H9 (cell line): ENCODE measurements around the gene LMTK2. TPM values are rescaled to one million over a fixed set of nuclear protein-coding genes. Genes with fewer than 3 reads are reported as not detected.

ENCODE experiments used
- DNase-seq: peaks from one replicate; pipeline ENCODE4 v3.0.0-alpha.2; 2017
- H2AFZ ChIP-seq: one replicate; pipeline ENCODE4 v1.6.1; 2013; ENCODE audit warnings: mild to moderate bottlenecking, low read length, control low read depth, moderate library complexity
- H2AK5ac ChIP-seq: 2 replicates; pipeline ENCODE4 v1.6.1; 2013; ENCODE audit warnings: low read length, control low read depth, mixed read lengths; ENCODE audit not compliant: insufficient read length
- H2BK120ac ChIP-seq: one replicate; pipeline ENCODE4 v1.6.1; 2013; ENCODE audit warnings: low read depth, mild to moderate bottlenecking, low read length, control low read depth, inconsistent platforms; ENCODE audit not compliant: poor library complexity, severe bottlenecking
- H2BK12ac ChIP-seq: 2 replicates; pipeline ENCODE4 v1.6.1; 2013; ENCODE audit warnings: low read length, control low read depth, mixed read lengths, low read depth; ENCODE audit not compliant: insufficient read length
- H2BK15ac ChIP-seq: 2 replicates; pipeline ENCODE4 v1.6.1; 2013; ENCODE audit warnings: low read depth, low read length, control low read depth
- H2BK20ac ChIP-seq: one replicate; pipeline ENCODE4 v1.6.1; 2013; ENCODE audit warnings: low read depth, mild to moderate bottlenecking, low read length, control low read depth, inconsistent platforms; ENCODE audit not compliant: poor library complexity, severe bottlenecking
- H2BK5ac ChIP-seq: 2 replicates; pipeline ENCODE4 v1.6.1; 2013; ENCODE audit warnings: low read length, control low read depth, mixed read lengths; ENCODE audit not compliant: insufficient read length
- H3K14ac ChIP-seq: 2 replicates; pipeline ENCODE4 v1.6.1; 2013; ENCODE audit warnings: low read length, control low read depth; ENCODE audit not compliant: insufficient read depth
- H3K18ac ChIP-seq: 2 replicates; pipeline ENCODE4 v1.6.1; 2013; ENCODE audit warnings: low read depth, mild to moderate bottlenecking, mixed read lengths, low read length, control low read depth; ENCODE audit not compliant: insufficient read length
- H3K23ac ChIP-seq: 2 replicates; pipeline ENCODE4 v1.6.1; 2013; ENCODE audit warnings: low read length, control low read depth, mixed read lengths, low read depth; ENCODE audit not compliant: insufficient read length
- H3K23me2 ChIP-seq: 2 replicates; pipeline ENCODE4 v1.6.1; 2013; ENCODE audit warnings: low read depth, mild to moderate bottlenecking, mixed read lengths, low read length, control low read depth; ENCODE audit not compliant: insufficient read length, poor library complexity, severe bottlenecking
- H3K27ac ChIP-seq: 2 replicates; pipeline ENCODE4 v1.5.1; 2013; ENCODE audit warnings: low read length, control low read depth, mixed read lengths, low read depth; ENCODE audit not compliant: insufficient read length
- H3K27me3 ChIP-seq: 2 replicates; pipeline ENCODE4 v1.6.1; 2013; ENCODE audit warnings: low read length, control low read depth, inconsistent platforms; ENCODE audit not compliant: insufficient read depth
- H3K4ac ChIP-seq: 2 replicates; pipeline ENCODE4 v1.6.1; 2013; ENCODE audit warnings: low read depth, mild to moderate bottlenecking, control low read depth, inconsistent platforms, low read length, moderate library complexity
- H3K4me1 ChIP-seq: 2 replicates; pipeline ENCODE4 v1.6.1; 2013; ENCODE audit warnings: low read length, control low read depth, inconsistent platforms; ENCODE audit not compliant: insufficient read depth
- H3K4me2 ChIP-seq: 2 replicates; pipeline ENCODE4 v1.6.1; 2013; ENCODE audit warnings: low read length, control low read depth, mixed read lengths; ENCODE audit not compliant: insufficient read length, insufficient read depth
- H3K56ac ChIP-seq: 2 replicates; pipeline ENCODE4 v1.6.1; 2013; ENCODE audit warnings: low read depth, mild to moderate bottlenecking, mixed read lengths, low read length, control low read depth; ENCODE audit not compliant: insufficient read length
- H3K79me1 ChIP-seq: 2 replicates; pipeline ENCODE4 v1.6.1; 2013; ENCODE audit warnings: low read depth, mild to moderate bottlenecking, moderate library complexity, low read length, control low read depth, inconsistent platforms; ENCODE audit not compliant: insufficient read depth, poor library complexity, severe bottlenecking
- H3K79me2 ChIP-seq: 2 replicates; pipeline ENCODE4 v1.6.1; 2013; ENCODE audit warnings: low read length, control low read depth, inconsistent platforms; ENCODE audit not compliant: insufficient read depth
- H3K9ac ChIP-seq: 2 replicates; pipeline ENCODE4 v1.6.1; 2013; ENCODE audit warnings: low read length, control low read depth, mixed read lengths; ENCODE audit not compliant: insufficient read length; ENCODE audit errors: extremely low read depth
- H3K9me3 ChIP-seq: one replicate; pipeline ENCODE4 v1.6.1; 2013; ENCODE audit warnings: low read depth, low read length, inconsistent platforms; ENCODE audit not compliant: control insufficient read depth
- H3T11ph ChIP-seq: one replicate; pipeline ENCODE4 v1.6.1; 2013; ENCODE audit warnings: mild to moderate bottlenecking, low read length, control low read depth, inconsistent platforms
- H4K20me1 ChIP-seq: one replicate; pipeline ENCODE4 v1.6.1; 2013; ENCODE audit not compliant: control insufficient read depth, insufficient read length, insufficient read depth
- H4K5ac ChIP-seq: 2 replicates; pipeline ENCODE4 v1.6.1; 2013; ENCODE audit warnings: low read depth, mild to moderate bottlenecking, mixed read lengths, low read length, control low read depth; ENCODE audit not compliant: insufficient read length
- H4K8ac ChIP-seq: replicated peaks from 2 replicates; pipeline ENCODE4 v1.6.1; 2013; ENCODE audit warnings: low read length, control low read depth, mixed read lengths, low read depth; ENCODE audit not compliant: insufficient read length
- H4K91ac ChIP-seq: 2 replicates; pipeline ENCODE4 v1.6.1; 2013; ENCODE audit warnings: low read depth, mild to moderate bottlenecking, moderate library complexity, mixed read lengths, low read length, control low read depth; ENCODE audit not compliant: insufficient read length
- H3K27ac Mint-ChIP-seq, 3 experiments: 2 replicates in 2 of 3; 3 replicates in 1 of 3; pipeline ENCODE4 v1.8.0; 2020 to 2021; ENCODE audit warnings: mixed read lengths in 3 of 3, mild to moderate bottlenecking in 1 of 3, moderate library complexity in 1 of 3
- H3K27me3 Mint-ChIP-seq: 2 replicates; pipeline ENCODE4 v1.8.0; 2021; ENCODE audit warnings: low read depth, mild to moderate bottlenecking, moderate library complexity, mixed read lengths
- H3K36me3 Mint-ChIP-seq, 3 experiments: 2 replicates in 2 of 3; 3 replicates in 1 of 3; pipeline ENCODE4 v1.8.0; 2020 to 2021; ENCODE audit warnings: low read depth in 3 of 3, mixed read lengths in 3 of 3; ENCODE audit not compliant: insufficient read depth in 1 of 3
- H3K4me1 Mint-ChIP-seq, 2 experiments: 2 replicates each; pipeline ENCODE4 v1.8.0; 2020; ENCODE audit warnings: mixed read lengths in 2 of 2
- H3K4me3 Mint-ChIP-seq, 2 experiments: 2 replicates in 1 of 2; 3 replicates in 1 of 2; pipeline ENCODE4 v1.8.0; 2020 to 2021; ENCODE audit warnings: mild to moderate bottlenecking in 2 of 2, mixed read lengths in 2 of 2, moderate library complexity in 1 of 2
- H3K9me3 Mint-ChIP-seq, 2 experiments: 2 replicates in 1 of 2; 3 replicates in 1 of 2; pipeline ENCODE4 v1.8.0; 2020; ENCODE audit warnings: mild to moderate bottlenecking in 2 of 2, mixed read lengths in 2 of 2, moderate library complexity in 1 of 2
- CTCF ChIP-seq: fragments of 200-600 bp; sonication (generic); conservative IDR thresholded peaks from 3 replicates; pipeline ENCODE4 v1.8.0; 2021; ENCODE audit warnings: antibody characterized with exemption, mild to moderate bottlenecking
- WGBS: extraction: QIAGEN DNeasy Blood & Tissue Kit; methylation state at CpG from one replicate; pipeline ENCODE4 v1.1.7; 2013; ENCODE audit warnings: missing lambda C conversion rate, low lambda C conversion rate, mixed read lengths; ENCODE audit not compliant: insufficient read length; ENCODE audit errors: extremely low coverage; 5-methylcytosine and 5-hydroxymethylcytosine counted together
- total RNA-seq: library from RNA; stranded (reverse); gene quantifications from 2 replicates; pipeline ENCODE4 v1.2.1, GENCODE V29; 2021

Gene LMTK2
- total RNA-seq, 1 experiment from 2014 or later, result 24.9 TPM

GRCh38 chr7:98168904-98169621 is 62.4 kb downstream of the LMTK2 start:
- Histone ChIP-seq H2BK5ac (no peak overlapping the region), H3K79me2 (no peaks in the 10 kb centered on the region), H2BK15ac (no peak overlapping the region), H4K5ac (no peak overlapping the region), H3K14ac (no peak overlapping the region), H4K8ac (no peak overlapping the region), H2BK120ac (no peak overlapping the region), H3K4me1 (no peaks in the 10 kb centered on the region), H2AK5ac (no peak overlapping the region), H3K79me1 (no peaks in the 10 kb centered on the region), H4K20me1 (no peaks in the 10 kb centered on the region), H3K56ac (no peak overlapping the region), H3K9me3 (no peaks in the 10 kb centered on the region), H3K9ac (no peak overlapping the region), H3K4me2 (no peak overlapping the region), H3T11ph (no peak overlapping the region), H3K23me2 (no peaks in the 10 kb centered on the region), H3K23ac (no peak overlapping the region), H2BK20ac (no peak overlapping the region), H3K27ac (no peak overlapping the region), H2BK12ac (no peak overlapping the region), H3K27me3 (no peaks in the 10 kb centered on the region), H4K91ac (no peak overlapping the region), H2AFZ (no peak overlapping the region), H3K4ac (no peak overlapping the region), H3K18ac (no peak overlapping the region)
- Mint-ChIP-seq H3K4me1 (peaks cover 14 to 24% of the 10 kb centered on the region in 2 experiments), H3K36me3 (peaks cover 10 to 13% (median 13%) of the 10 kb centered on the region in 3 experiments; a peak in 6 of 7 replicates), H3K27ac (peak overlapping the region in 1 of 3 experiments; percentile 82; a peak in 1 of 7 replicates), H3K9me3 (no peaks in the 10 kb centered on the region), H3K27me3 (no peaks in the 10 kb centered on the region), H3K4me3 (no peak overlapping the region)
- DNase-seq, result no peak
- no peak; the same call in 2 of the 3 replicates for TF ChIP-seq CTCF
- no CpG with 5 or more reads among the region's 5 CpGs for WGBS
